B cell (primary cell): Measurements from ENCODE around the gene CMTM8. TPM values are rescaled to one million over a fixed set of nuclear protein-coding genes. Genes with fewer than 3 reads are reported as not detected.
A peak's percentile ranks its signal among the peaks of the same experiment; 100 is the strongest.

Experiments
- ATAC-seq: fragments of 200-7000 bp; cut with Tn5 transposase; one replicate; pipeline ENCODE4 v1.10.0; 2021; ENCODE audit warnings: low read depth, mild to moderate bottlenecking, moderate number of reproducible peaks, moderate library complexity
- CTCF ChIA-PET: fragments of 350-600 bp; sonication (Branson Sonifier 250); formaldehyde crosslinking; loops from one replicate; lab custom pipeline; 2021; ENCODE audit warnings: antibody characterized with exemption, inconsistent platforms; lab: Charles Lee
- POLR2A ChIA-PET: fragments of 350-600 bp; sonication (Branson Sonifier 250); formaldehyde crosslinking; loops from one replicate; lab custom pipeline; 2021; ENCODE audit warnings: antibody characterized with exemption; lab: Charles Lee
- DNase-seq: peaks from one replicate; pipeline ENCODE4 v3.0.0; 2013
- H2AFZ ChIP-seq: 2 replicates; pipeline ENCODE4 v1.6.1; 2012; ENCODE audit warnings: mild to moderate bottlenecking, low read depth, low read length; ENCODE audit not compliant: insufficient read depth, poor library complexity, severe bottlenecking
- H3K27ac ChIP-seq, 2 donors: 1 replicate in 1 of 2; 2 replicates in 1 of 2; pipeline ENCODE4 v1.5.1; 2012 to 2013; ENCODE audit warnings: low read length in 2 of 2, mild to moderate bottlenecking in 2 of 2, moderate library complexity in 1 of 2
- H3K27me3 ChIP-seq, 4 experiments: fragments of 200-600 bp in 1 of 4; sonication (generic) in 1 of 4; replicated peaks in 1 of 4; 1 replicate in 2 of 4; 2 replicates in 2 of 4; pipeline versions ENCODE4 v1.6.1 to v1.7.0; 2013 to 2016; ENCODE audit warnings: low read length in 3 of 4, mild to moderate bottlenecking in 2 of 4, mixed read lengths in 1 of 4, moderate library complexity in 1 of 4; ENCODE audit not compliant: insufficient read depth in 4 of 4, control insufficient read depth in 3 of 4; ENCODE audit errors: control extremely low read depth in 1 of 4
- H3K36me3 ChIP-seq, 2 experiments: replicated peaks in 1 of 2; 1 replicate in 1 of 2; 2 replicates in 1 of 2; pipeline versions ENCODE4 v1.6.1 to v1.7.1; 2013; ENCODE audit warnings: low read length in 1 of 2; ENCODE audit not compliant: insufficient read depth in 2 of 2, control insufficient read depth in 1 of 2; ENCODE audit errors: control extremely low read depth in 1 of 2, extremely low read depth in 1 of 2
- H3K4me1 ChIP-seq, 2 donors: fragments of 200-600 bp in 1 of 2; sonication (generic) in 1 of 2; 1 replicate in 1 of 2; 2 replicates in 1 of 2; pipeline versions ENCODE4 v1.5.1 to v1.6.1; 2013 to 2017; ENCODE audit warnings: low read length in 2 of 2; ENCODE audit not compliant: control insufficient read depth in 2 of 2, insufficient read depth in 2 of 2
- H3K4me2 ChIP-seq: replicated peaks from 2 replicates; pipeline ENCODE3; 2012; ENCODE audit warnings: mild to moderate bottlenecking, low read depth, low read length; ENCODE audit not compliant: poor library complexity, severe bottlenecking
- H3K4me3 ChIP-seq, 5 experiments: fragments of 200-600 bp in 1 of 5; sonication (generic) in 1 of 5; 1 replicate in 3 of 5; 2 replicates in 2 of 5; pipeline versions ENCODE4 v1.5.1 to v1.7.0; 2011 to 2016; ENCODE audit warnings: low read length in 4 of 5, mild to moderate bottlenecking in 4 of 5, low read depth in 2 of 5, control low read depth in 1 of 5, moderate library complexity in 1 of 5; ENCODE audit not compliant: insufficient read depth in 1 of 5; ENCODE audit errors: control extremely low read depth in 1 of 5, extremely low read depth in 1 of 5
- H3K79me2 ChIP-seq: fragments of 200-600 bp; sonication (generic); one replicate; pipeline ENCODE4 v1.6.0; 2016; ENCODE audit warnings: low read length; ENCODE audit not compliant: control insufficient read depth, insufficient read depth
- H3K9ac ChIP-seq: fragments of 200-600 bp; sonication (generic); 2 replicates; pipeline ENCODE4 v1.6.1; 2017; ENCODE audit warnings: mild to moderate bottlenecking, low read length, moderate library complexity
- H3K9me3 ChIP-seq, 3 donors: one replicate each; pipeline versions ENCODE4 v1.6.1 to v1.7.1; 2013; ENCODE audit warnings: low read length in 2 of 3; ENCODE audit not compliant: control insufficient read depth in 2 of 3, insufficient read depth in 1 of 3; ENCODE audit errors: control extremely low read depth in 1 of 3
- H4K20me1 ChIP-seq: 2 replicates; pipeline ENCODE4 v1.6.0; 2012; ENCODE audit warnings: mild to moderate bottlenecking, low read length; ENCODE audit not compliant: insufficient read depth, control insufficient read depth, poor library complexity, severe bottlenecking
- H3K27ac Mint-ChIP-seq: one replicate; pipeline ENCODE4 v1.8.0; 2021; ENCODE audit warnings: mixed read lengths
- H3K27me3 Mint-ChIP-seq: one replicate; pipeline ENCODE4 v1.8.0; 2021; ENCODE audit warnings: mixed read lengths
- H3K4me1 Mint-ChIP-seq: one replicate; pipeline ENCODE4 v1.8.0; 2021; ENCODE audit warnings: mixed read lengths
- H3K4me3 Mint-ChIP-seq: one replicate; pipeline ENCODE4 v1.8.0; 2021; ENCODE audit warnings: mixed read lengths
- H3K9me3 Mint-ChIP-seq: one replicate; pipeline ENCODE4 v1.8.0; 2022; ENCODE audit warnings: mixed read lengths; ENCODE audit not compliant: insufficient read depth
- CTCF ChIP-seq: fragments of 200-600 bp; IDR thresholded peaks from one replicate; pipeline ENCODE4 v1.8.0; 2022; ENCODE audit warnings: antibody characterized with exemption, mild to moderate bottlenecking
- EZH2 ChIP-seq: IDR thresholded peaks from 2 replicates; pipeline ENCODE4 v1.6.1; 2012; ENCODE audit warnings: borderline replicate concordance, low read depth, mild to moderate bottlenecking, moderate library complexity, low read length; ENCODE audit not compliant: insufficient read depth, poor library complexity, severe bottlenecking
- WGBS: methylation state at CpG from one replicate; pipeline ENCODE4 v1.1.5; 2013; ENCODE audit warnings: missing lambda C conversion rate; ENCODE audit not compliant: insufficient coverage; 5-methylcytosine and 5-hydroxymethylcytosine counted together
- intact Hi-C: fragments of 100-400 bp; cut with micrococcal nuclease; formaldehyde crosslinking; loops from one replicate; pipeline ENCODE4 v1.10.0; 2022
- polyA plus RNA-seq: library from polyadenylated mRNA; depleted of rRNA; stranded (reverse); fragments of >200 nt; gene quantifications from 2 replicates; pipeline ENCODE4 v1.2.3, GENCODE V29; 2012
- total RNA-seq, 2 donors: library from RNA; stranded (reverse); fragments of 120-200 nt in 1 of 2; gene quantifications; 1 replicate in 1 of 2; 2 replicates in 1 of 2; pipeline versions ENCODE4 v1.2.3 to v1.2.4, GENCODE V29; 2013 to 2022

CMTM8 gene
- total and polyA plus RNA-seq, 2 donors (not counting 1 experiment from before 2014, with no cell fraction given), result 0.25 to 0.28 TPM

- Histone ChIP-seq H3K4me2 (peak overlapping the region; percentile 28), H4K20me1 (no peaks in the 10 kb centered on the region), H3K9me3 (peaks cover 0 to 5% (median 0%) of the 10 kb centered on the region in 3 donors), H2AFZ (no peak overlapping the region), H3K27ac (peak overlapping the region in 1 of 2 donors; percentile 94), H3K79me2 (peaks cover 84% of the 10 kb centered on the region), H3K36me3 (peaks cover 0 to 16% of the 10 kb centered on the region in 2 experiments), H3K4me3 (no peak overlapping the region), H3K9ac (no peak overlapping the region), H3K27me3 (no peaks in the 10 kb centered on the region), H3K4me1 (peaks cover 41 to 64% of the 10 kb centered on the region in 2 donors)
- TF ChIP-seq CTCF (no peak), EZH2 (no peak)
- H3K4me1 Mint-ChIP-seq, result peaks cover 71% of the 10 kb centered on the region
- peak overlapping the region; percentile 92 for H3K27ac Mint-ChIP-seq
- ATAC-seq (no peak), DNase-seq (no peak)
- no peaks in the 10 kb centered on the region for H3K27me3 Mint-ChIP-seq
- ChIA-PET POLR2A (interaction anchor here (0.6 to 1.0 kb wide), 2 partner anchors 16 to 112 kb away, joined by 3 to 6 read pairs; no protein-coding TSS in a partner anchor), CTCF (interaction anchor here (0.6 to 2.4 kb wide), 5 partner anchors 15 to 106 kb away, joined by 3 to 12 read pairs (median 3); no protein-coding TSS in a partner anchor)
- no peaks in the 10 kb centered on the region for H3K9me3 Mint-ChIP-seq
- WGBS, result no CpG with 5 or more reads among the region's 3 CpGs
- peak overlapping the region; percentile 12 for H3K4me3 Mint-ChIP-seq
- intact Hi-C loops, result loop anchor here (5.0 kb wide), 1 partner anchor 284 kb away; the partner anchor contains the start of gene CNOT10
These were observed 165.2 kb downstream of the CMTM8 start for GRCh38 chr3:32403663-32404062.

- CTCF ChIA-PET, result interaction anchor here (1.3 to 3.0 kb wide), 2 partner anchors 30 to 63 kb away, joined by 5 to 14 read pairs; no protein-coding TSS in a partner anchor
- no peak for DNase-seq
- whole genome bisulfite sequencing, result 58% methylated on average over 1 of the region's 1 CpG
These were observed 166.2 kb downstream of the CMTM8 start for GRCh38 chr3:32404714-32405113.

More at GRCh38 chr3:32404714-32405113, 166.2 kb downstream of the CMTM8 start:
- Mint-ChIP-seq H3K4me3 (no peak overlapping the region), H3K9me3 (no peaks in the 10 kb centered on the region), H3K4me1 (peaks cover 66% of the 10 kb centered on the region), H3K27me3 (no peaks in the 10 kb centered on the region), H3K27ac (peak overlapping the region; percentile 70)
- H3K9ac ChIP-seq, result no peak overlapping the region
- no peak for ATAC-seq
- H3K27ac ChIP-seq, result peak overlapping the region in 1 of 2 donors; percentile 60
- H2AFZ ChIP-seq, result no peak overlapping the region
- H3K27me3 ChIP-seq, result no peaks in the 10 kb centered on the region
- POLR2A ChIA-PET, result no interaction called here
- peaks cover 0 to 5% (median 0%) of the 10 kb centered on the region in 3 donors for H3K9me3 ChIP-seq
- no peak for TF ChIP-seq CTCF
- no peak for TF ChIP-seq EZH2
- H3K36me3 ChIP-seq, result peaks cover 0 to 18% of the 10 kb centered on the region in 2 experiments
- intact Hi-C loops, result loop anchor here (5.0 kb wide), 1 partner anchor 283 kb away; the partner anchor contains the start of gene CNOT10
- no peak overlapping the region for H3K4me2 ChIP-seq
- peaks cover 90% of the 10 kb centered on the region for H3K79me2 ChIP-seq
- no peak overlapping the region for H3K4me3 ChIP-seq
- no peaks in the 10 kb centered on the region for H4K20me1 ChIP-seq
- H3K4me1 ChIP-seq, result peaks cover 36 to 53% of the 10 kb centered on the region in 2 donors
